Keratinocyte (primary cell): Measurements from ENCODE around the gene RENBP.

ENCODE experiments used
- EZH2 ChIP-seq: IDR thresholded peaks from one replicate; pipeline ENCODE4 v1.6.1; 2012; ENCODE audit warnings: inconsistent platforms, mild to moderate bottlenecking, low read length, moderate library complexity
- TF ChIP-seq, protein P1 (sequence below), 3 experiments: IDR thresholded peaks in 1 of 3; conservative IDR thresholded peaks in 1 of 3; optimal IDR thresholded peaks in 1 of 3; 2 replicates in 2 of 3; 3 replicates in 1 of 3; pipeline versions ENCODE3 to v1.5.1; 2011; ENCODE audit warnings: low read length in 3 of 3, mild to moderate bottlenecking in 3 of 3, moderate library complexity in 2 of 3, control low read depth in 1 of 3, inconsistent platforms in 1 of 3; ENCODE audit not compliant: insufficient read depth in 2 of 3; ENCODE audit errors: extremely low read depth in 1 of 3

DNA sequence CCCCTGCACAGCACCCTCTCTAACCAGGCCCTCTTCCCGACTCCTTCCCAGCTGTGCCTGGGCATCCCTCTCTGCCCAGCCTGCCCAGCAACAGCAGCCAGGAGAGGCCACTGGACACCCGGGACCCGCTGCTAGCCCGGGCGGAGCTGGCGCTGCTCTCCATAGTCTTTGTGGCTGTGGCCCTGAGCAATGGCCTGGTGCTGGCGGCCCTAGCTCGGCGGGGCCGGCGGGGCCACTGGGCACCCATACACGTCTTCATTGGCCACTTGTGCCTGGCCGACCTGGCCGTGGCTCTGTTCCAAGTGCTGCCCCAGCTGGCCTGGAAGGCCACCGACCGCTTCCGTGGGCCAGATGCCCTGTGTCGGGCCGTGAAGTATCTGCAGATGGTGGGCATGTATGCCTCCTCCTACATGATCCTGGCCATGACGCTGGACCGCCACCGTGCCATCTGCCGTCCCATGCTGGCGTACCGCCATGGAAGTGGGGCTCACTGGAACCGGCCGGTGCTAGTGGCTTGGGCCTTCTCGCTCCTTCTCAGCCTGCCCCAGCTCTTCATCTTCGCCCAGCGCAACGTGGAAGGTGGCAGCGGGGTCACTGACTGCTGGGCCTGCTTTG, 38.9 kb downstream of the RENBP start:
- TF ChIP-seq, protein P1, sequence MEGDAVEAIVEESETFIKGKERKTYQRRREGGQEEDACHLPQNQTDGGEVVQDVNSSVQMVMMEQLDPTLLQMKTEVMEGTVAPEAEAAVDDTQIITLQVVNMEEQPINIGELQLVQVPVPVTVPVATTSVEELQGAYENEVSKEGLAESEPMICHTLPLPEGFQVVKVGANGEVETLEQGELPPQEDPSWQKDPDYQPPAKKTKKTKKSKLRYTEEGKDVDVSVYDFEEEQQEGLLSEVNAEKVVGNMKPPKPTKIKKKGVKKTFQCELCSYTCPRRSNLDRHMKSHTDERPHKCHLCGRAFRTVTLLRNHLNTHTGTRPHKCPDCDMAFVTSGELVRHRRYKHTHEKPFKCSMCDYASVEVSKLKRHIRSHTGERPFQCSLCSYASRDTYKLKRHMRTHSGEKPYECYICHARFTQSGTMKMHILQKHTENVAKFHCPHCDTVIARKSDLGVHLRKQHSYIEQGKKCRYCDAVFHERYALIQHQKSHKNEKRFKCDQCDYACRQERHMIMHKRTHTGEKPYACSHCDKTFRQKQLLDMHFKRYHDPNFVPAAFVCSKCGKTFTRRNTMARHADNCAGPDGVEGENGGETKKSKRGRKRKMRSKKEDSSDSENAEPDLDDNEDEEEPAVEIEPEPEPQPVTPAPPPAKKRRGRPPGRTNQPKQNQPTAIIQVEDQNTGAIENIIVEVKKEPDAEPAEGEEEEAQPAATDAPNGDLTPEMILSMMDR (optimal IDR thresholded peaks at IDR 0.05 in 1 of 3, IDR thresholded peaks at IDR 0.05 in 1 of 3, conservative IDR thresholded peaks at IDR 0.05 in 1 of 3; ENCODE audit: extremely low read depth in 1 of 3, insufficient read depth in 2 of 3, low read length in 3 of 3): no peak
- no peak for TF ChIP-seq EZH2
